PFSK-1 (cell line): Measurements from ENCODE around the gene WDR1.

Experiments used
- FOXP2 ChIP-seq: optimal IDR thresholded peaks from 2 replicates; pipeline ENCODE3; 2011; ENCODE audit warnings: borderline replicate concordance, control low read depth, inconsistent platforms; ENCODE audit not compliant: insufficient read depth; ENCODE audit errors: extremely low read length, extremely low read depth
- POLR2AphosphoS5 ChIP-seq: IDR thresholded peaks from 2 replicates; pipeline ENCODE4 v1.6.1; 2012; ENCODE audit warnings: low read depth, mild to moderate bottlenecking, control low read depth, low read length, moderate library complexity
- SIN3A ChIP-seq: IDR thresholded peaks from 2 replicates; pipeline ENCODE4 v1.6.1; 2012; ENCODE audit warnings: mild to moderate bottlenecking, low read length, moderate library complexity, borderline replicate concordance; ENCODE audit not compliant: insufficient read depth
- TAF1 ChIP-seq: IDR thresholded peaks from 2 replicates; pipeline ENCODE4 v1.6.1; 2012; ENCODE audit warnings: low read length, control low read depth, borderline replicate concordance; ENCODE audit not compliant: insufficient read depth
- TF ChIP-seq, protein P1 (sequence below), 2 experiments: IDR thresholded peaks; 2 replicates each; pipeline versions ENCODE4 v1.6.1 to v1.8.0; 2011 to 2012; ENCODE audit warnings: low read depth in 2 of 2, low read length in 2 of 2, control low read depth in 1 of 2, inconsistent platforms in 1 of 2, mild to moderate bottlenecking in 1 of 2, moderate library complexity in 1 of 2; ENCODE audit not compliant: insufficient read depth in 1 of 2

WDR1 gene

DNA sequence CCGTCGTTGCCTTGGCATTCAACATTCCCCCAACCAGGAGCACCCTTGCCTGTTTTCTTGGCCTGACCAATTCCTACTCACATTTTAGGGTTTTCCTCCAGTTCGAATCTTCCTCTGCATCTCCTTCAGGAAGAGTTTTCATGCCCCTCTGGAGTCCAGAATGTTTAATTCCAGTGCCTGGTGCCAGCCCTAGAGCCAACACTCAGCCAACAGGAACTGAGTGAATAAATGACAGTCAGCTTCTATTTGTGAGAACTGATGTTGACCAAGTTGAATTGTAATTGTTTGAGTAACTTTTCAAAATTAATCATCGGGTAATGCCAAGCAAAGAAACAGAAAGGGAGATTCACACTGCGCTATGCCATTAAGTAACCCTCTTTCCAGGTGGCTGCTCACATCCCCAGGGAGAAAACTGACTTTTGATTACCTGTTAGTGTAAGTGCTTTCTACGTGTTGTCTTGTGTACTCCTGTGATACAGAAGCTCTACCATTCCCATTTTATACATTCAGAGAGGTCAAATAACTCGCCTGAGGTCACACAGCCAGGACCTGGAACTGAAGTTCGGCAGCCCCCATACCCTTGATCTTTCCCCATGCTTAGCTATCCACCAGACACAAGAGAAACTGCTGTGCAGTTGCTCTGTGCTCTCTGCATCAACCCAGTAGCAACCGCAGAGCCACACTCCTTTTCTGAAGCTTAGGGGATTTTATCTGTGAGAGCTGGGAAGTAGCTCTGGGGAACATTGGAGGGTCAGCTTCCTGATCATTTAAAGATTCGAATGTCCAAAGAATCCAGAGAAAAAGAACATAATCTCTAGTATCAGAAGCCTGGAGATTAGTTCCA lies 76.3 kb downstream of the WDR1 start:
- TF ChIP-seq, protein P1, sequence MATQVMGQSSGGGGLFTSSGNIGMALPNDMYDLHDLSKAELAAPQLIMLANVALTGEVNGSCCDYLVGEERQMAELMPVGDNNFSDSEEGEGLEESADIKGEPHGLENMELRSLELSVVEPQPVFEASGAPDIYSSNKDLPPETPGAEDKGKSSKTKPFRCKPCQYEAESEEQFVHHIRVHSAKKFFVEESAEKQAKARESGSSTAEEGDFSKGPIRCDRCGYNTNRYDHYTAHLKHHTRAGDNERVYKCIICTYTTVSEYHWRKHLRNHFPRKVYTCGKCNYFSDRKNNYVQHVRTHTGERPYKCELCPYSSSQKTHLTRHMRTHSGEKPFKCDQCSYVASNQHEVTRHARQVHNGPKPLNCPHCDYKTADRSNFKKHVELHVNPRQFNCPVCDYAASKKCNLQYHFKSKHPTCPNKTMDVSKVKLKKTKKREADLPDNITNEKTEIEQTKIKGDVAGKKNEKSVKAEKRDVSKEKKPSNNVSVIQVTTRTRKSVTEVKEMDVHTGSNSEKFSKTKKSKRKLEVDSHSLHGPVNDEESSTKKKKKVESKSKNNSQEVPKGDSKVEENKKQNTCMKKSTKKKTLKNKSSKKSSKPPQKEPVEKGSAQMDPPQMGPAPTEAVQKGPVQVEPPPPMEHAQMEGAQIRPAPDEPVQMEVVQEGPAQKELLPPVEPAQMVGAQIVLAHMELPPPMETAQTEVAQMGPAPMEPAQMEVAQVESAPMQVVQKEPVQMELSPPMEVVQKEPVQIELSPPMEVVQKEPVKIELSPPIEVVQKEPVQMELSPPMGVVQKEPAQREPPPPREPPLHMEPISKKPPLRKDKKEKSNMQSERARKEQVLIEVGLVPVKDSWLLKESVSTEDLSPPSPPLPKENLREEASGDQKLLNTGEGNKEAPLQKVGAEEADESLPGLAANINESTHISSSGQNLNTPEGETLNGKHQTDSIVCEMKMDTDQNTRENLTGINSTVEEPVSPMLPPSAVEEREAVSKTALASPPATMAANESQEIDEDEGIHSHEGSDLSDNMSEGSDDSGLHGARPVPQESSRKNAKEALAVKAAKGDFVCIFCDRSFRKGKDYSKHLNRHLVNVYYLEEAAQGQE (IDR thresholded peaks at IDR 0.05; ENCODE audit: insufficient read depth in 1 of 2, low read depth in 2 of 2, low read length in 2 of 2): no peak
- TF ChIP-seq SIN3A: no peak

- TF ChIP-seq FOXP2 (no peak), POLR2AphosphoS5 (no peak), TAF1 (no peak), SIN3A (no peak)
- TF ChIP-seq, protein P1 (IDR thresholded peaks at IDR 0.05; ENCODE audit: insufficient read depth in 1 of 2, low read depth in 2 of 2, low read length in 2 of 2): no peak
Measured at GRCh38 chr4:10036807-10037342, 79.7 kb downstream of the WDR1 start.

- TF ChIP-seq SIN3A (no peak), TAF1 (no peak), FOXP2 (no peak), POLR2AphosphoS5 (no peak)
- TF ChIP-seq, protein P1 (IDR thresholded peaks at IDR 0.05; ENCODE audit: insufficient read depth in 1 of 2, low read depth in 2 of 2, low read length in 2 of 2): no peak
Measured at GRCh38 chr4:10035130-10035529, 81.5 kb downstream of the WDR1 start.

DNA sequence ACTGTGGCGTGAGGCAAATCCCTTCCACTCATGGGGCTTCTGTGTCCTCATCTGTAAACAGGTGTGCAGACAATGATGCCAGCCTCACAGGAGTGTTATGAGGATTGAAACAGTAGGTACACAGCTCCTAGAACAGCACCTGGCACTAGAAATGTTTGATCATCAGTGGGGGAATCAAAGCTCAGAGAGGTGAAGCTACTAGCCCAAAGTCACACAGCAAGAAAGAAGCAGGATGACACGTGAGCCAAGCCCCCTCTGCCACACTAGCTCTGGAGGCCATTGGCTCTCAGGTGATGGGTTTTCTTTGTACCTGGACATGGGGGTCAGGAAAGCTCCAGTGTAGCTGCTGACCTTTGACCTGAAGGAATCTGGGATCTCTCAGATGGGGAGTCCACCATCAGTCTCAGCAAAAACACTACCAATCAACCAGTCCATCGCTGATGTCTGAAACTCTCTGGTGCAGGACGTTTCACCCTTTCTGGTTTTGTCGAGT lies 81.9 kb downstream of the WDR1 start:
- TF ChIP-seq, protein P1 (IDR thresholded peaks at IDR 0.05; ENCODE audit: insufficient read depth in 1 of 2, low read depth in 2 of 2, low read length in 2 of 2): no peak
- no peak for TF ChIP-seq POLR2AphosphoS5
- TF ChIP-seq FOXP2: no peak
- TF ChIP-seq TAF1: no peak
- no peak for TF ChIP-seq SIN3A

DNA sequence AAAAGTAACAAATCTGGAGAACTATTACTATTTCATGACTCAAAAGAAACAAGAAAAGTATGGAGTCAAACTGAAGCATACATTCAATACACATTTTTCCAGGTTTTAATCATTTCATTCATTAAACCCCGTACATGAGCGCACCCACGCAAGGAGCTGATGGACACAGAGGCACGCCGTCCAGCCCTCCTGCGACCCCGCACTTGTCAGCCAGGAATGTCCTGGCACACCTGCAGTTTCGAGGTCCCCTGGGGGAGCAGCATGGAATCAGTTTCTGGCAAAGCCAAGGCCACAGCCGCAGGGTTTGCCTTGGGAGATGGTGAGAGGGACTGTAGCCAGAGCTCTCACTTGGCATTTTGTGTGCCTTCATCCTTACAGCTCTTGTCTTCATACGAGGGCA lies 82.5 kb downstream of the WDR1 start:
- TF ChIP-seq, protein P1 (IDR thresholded peaks at IDR 0.05; ENCODE audit: insufficient read depth in 1 of 2, low read depth in 2 of 2, low read length in 2 of 2): no peak
- TF ChIP-seq SIN3A (no peak), POLR2AphosphoS5 (no peak), FOXP2 (no peak), TAF1 (no peak)
